RWPE2 (cell line): ENCODE results near the gene CD247.

Experiments used
- ATAC-seq: fragments of 200-7000 bp; cut with Tn5 transposase; 3 replicates; pipeline ENCODE4 v1.9.1; 2021; ENCODE audit warnings: low read depth
- DNase-seq: peaks from one replicate; pipeline ENCODE4 v3.0.0-alpha.2; 2020; ENCODE audit warnings: low spot score
- H3K27ac ChIP-seq: fragments of 450-650 bp; 2 replicates; pipeline ENCODE4 v1.5.1; 2017; ENCODE audit warnings: mild to moderate bottlenecking; ENCODE audit not compliant: poor library complexity, severe bottlenecking
- H3K27me3 ChIP-seq: fragments of 250-450 bp; sonication (Bioruptor Pico); 2 replicates; pipeline ENCODE4 v1.5.1; 2021; ENCODE audit warnings: mild to moderate bottlenecking, moderate library complexity; ENCODE audit not compliant: insufficient read depth, poor library complexity, severe bottlenecking
- H3K36me3 ChIP-seq: fragments of 250-450 bp; sonication (Bioruptor Pico); 2 replicates; pipeline ENCODE4 v1.5.1; 2020; ENCODE audit warnings: low read depth, mild to moderate bottlenecking, moderate library complexity
- H3K4me1 ChIP-seq: fragments of 250-450 bp; sonication (Bioruptor Pico); 2 replicates; pipeline ENCODE4 v1.5.1; 2021; ENCODE audit warnings: mild to moderate bottlenecking, moderate library complexity; ENCODE audit not compliant: insufficient read depth, poor library complexity, severe bottlenecking
- H3K4me3 ChIP-seq: fragments of 250-450 bp; sonication (Bioruptor Pico); 2 replicates; pipeline ENCODE4 v1.5.1; 2021; ENCODE audit warnings: mild to moderate bottlenecking, moderate library complexity; ENCODE audit not compliant: severe bottlenecking
- H3K9me3 ChIP-seq: fragments of 250-450 bp; sonication (Bioruptor Pico); 2 replicates; pipeline ENCODE4 v1.5.1; 2021; ENCODE audit warnings: mild to moderate bottlenecking, moderate library complexity; ENCODE audit not compliant: severe bottlenecking
- CTCF ChIP-seq: fragments of 450-650 bp; IDR thresholded peaks from one replicate; pipeline ENCODE4 v1.5.1; 2017; ENCODE audit warnings: mild to moderate bottlenecking, moderate library complexity; ENCODE audit not compliant: poor library complexity, severe bottlenecking

Gene CD247

GRCh38 chr1:167467126-167467710 lies 51.1 kb downstream of the CD247 start:
- peak; percentile 13 for DNase-seq
- no peak for TF ChIP-seq CTCF
- peak; percentile 76; the same call in 2 of the 3 replicates for ATAC-seq

GRCh38 chr1:167465743-167466142 lies 52.6 kb downstream of the CD247 start:
- Histone ChIP-seq H3K4me3 (no peak overlapping the region), H3K27ac (no peak overlapping the region), H3K9me3 (no peaks in the 10 kb centered on the region), H3K27me3 (no peaks in the 10 kb centered on the region), H3K4me1 (no peaks in the 10 kb centered on the region), H3K36me3 (no peaks in the 10 kb centered on the region)
- no peak for ATAC-seq
- no peak for DNase-seq
- TF ChIP-seq CTCF, result no peak

More at GRCh38 chr1:167467126-167467710, 51.1 kb downstream of the CD247 start:
- no peaks in the 10 kb centered on the region for H3K4me1 ChIP-seq
- H3K9me3 ChIP-seq, result no peaks in the 10 kb centered on the region
- H3K4me3 ChIP-seq, result no peak overlapping the region
- no peak overlapping the region for H3K27ac ChIP-seq
- H3K36me3 ChIP-seq, result no peaks in the 10 kb centered on the region
- H3K27me3 ChIP-seq, result no peaks in the 10 kb centered on the region

GRCh38 chr1:167465018-167465417 lies 53.3 kb downstream of the CD247 start:
- Histone ChIP-seq H3K36me3 (no peaks in the 10 kb centered on the region), H3K27me3 (no peaks in the 10 kb centered on the region), H3K4me3 (no peak overlapping the region), H3K4me1 (no peaks in the 10 kb centered on the region), H3K27ac (no peak overlapping the region), H3K9me3 (no peaks in the 10 kb centered on the region)
- no peak for ATAC-seq
- TF ChIP-seq CTCF, result no peak
- DNase-seq, result peak; percentile 4

DNA sequence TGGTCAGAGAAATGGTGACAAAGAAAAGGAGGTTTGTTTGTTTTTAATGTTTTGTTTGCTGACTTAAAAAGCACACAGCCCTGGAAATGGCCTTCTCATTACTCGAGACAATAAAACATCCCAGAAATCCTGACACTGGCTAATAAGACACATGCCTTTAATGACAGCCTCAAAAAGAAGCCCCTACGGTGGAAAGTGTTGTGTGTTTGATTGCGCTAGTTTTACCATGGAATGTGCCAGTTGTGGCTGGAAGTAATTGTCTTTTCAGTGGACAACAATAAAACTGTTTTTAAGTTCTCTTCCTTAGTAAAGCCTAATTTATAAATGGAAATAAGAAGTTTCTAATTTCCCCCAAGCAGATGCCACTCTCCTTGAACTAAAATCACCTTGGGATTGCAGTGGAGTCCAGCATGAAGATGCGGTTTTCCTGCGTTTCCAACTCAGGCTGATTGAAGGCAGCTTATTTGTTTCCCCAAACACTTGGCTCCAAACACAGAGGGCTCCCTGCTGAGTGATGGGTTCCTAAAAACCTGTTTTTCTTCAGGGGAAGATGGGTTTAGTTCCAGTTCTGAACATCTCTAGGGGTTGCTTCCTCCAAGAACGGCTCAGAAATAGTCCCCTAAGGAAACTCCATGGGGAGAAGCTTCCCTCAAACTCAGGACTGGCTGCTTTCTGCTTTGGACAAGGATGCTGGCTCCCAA lies 54.3 kb downstream of the CD247 start:
- ATAC-seq (no peak), DNase-seq (peak; percentile 3)
- TF ChIP-seq CTCF, result no peak
- no peak overlapping the region for H3K27ac ChIP-seq
- H3K9me3 ChIP-seq, result no peaks in the 10 kb centered on the region
- no peaks in the 10 kb centered on the region for H3K4me1 ChIP-seq
- no peaks in the 10 kb centered on the region for H3K36me3 ChIP-seq
- H3K27me3 ChIP-seq, result no peaks in the 10 kb centered on the region
- no peak overlapping the region for H3K4me3 ChIP-seq

- no peaks in the 10 kb centered on the region for H3K36me3 ChIP-seq
- DNase-seq (peak; percentile 4), ATAC-seq (no peak)
- H3K27ac ChIP-seq, result no peak overlapping the region
- H3K27me3 ChIP-seq, result no peaks in the 10 kb centered on the region
- H3K4me1 ChIP-seq, result no peaks in the 10 kb centered on the region
- H3K4me3 ChIP-seq, result no peak overlapping the region
- no peaks in the 10 kb centered on the region for H3K9me3 ChIP-seq
- no peak for TF ChIP-seq CTCF
These were observed 55.2 kb downstream of the CD247 start for GRCh38 chr1:167463080-167463479.
